A549 (cell line): Measurements from ENCODE around the gene ASCL2. TPM values are rescaled to one million over a fixed set of nuclear protein-coding genes. Genes with fewer than 3 reads are reported as not detected.

Source experiments
- ATAC-seq, 2 experiments: fragments of 200-7000 bp in 1 of 2; fragments of >200 bp in 1 of 2; cut with Nextera tagmentation in 1 of 2; cut with Tn5 transposase in 1 of 2; 3 replicates each; pipeline versions ENCODE4 v1.8.0 to v1.9.1; 2018 to 2020; ENCODE audit warnings: mild to moderate bottlenecking in 1 of 2, moderate library complexity in 1 of 2
- CTCF ChIA-PET: fragments of 300-600 bp; sonication (Branson Sonifier 250); formaldehyde crosslinking; extraction: SDS; loops from one replicate; lab custom pipeline; 2021; ENCODE audit warnings: antibody characterized with exemption, inconsistent platforms; lab: Yijun Ruan, JAX
- POLR2A ChIA-PET: fragments of 350-600 bp; formaldehyde crosslinking; extraction: SDS; loops from one replicate; lab custom pipeline; 2021; ENCODE audit warnings: antibody characterized with exemption, inconsistent platforms; lab: Yijun Ruan, JAX
- DNase-seq, 2 experiments: peaks; one replicate each; pipeline versions ENCODE4 v3.0.0 to v3.0.0-alpha.2; 2011 to 2016; ENCODE audit warnings: low read depth in 1 of 2, low spot score in 1 of 2
- FAIRE-seq: peaks from 2 replicates; lab custom pipeline; 2011; peaks lifted over from hg19 to GRCh38; lab: Jason Lieb, UNC
- H3K27ac ChIP-seq, 2 experiments: fragments of >200 bp; sonication (Bioruptor Twin); formaldehyde crosslinking; 3 replicates each; pipeline ENCODE4 v1.5.1; 2016 to 2017
- H3K4me1 ChIP-seq: fragments of >200 bp; sonication (Bioruptor Twin); formaldehyde crosslinking; 3 replicates; pipeline ENCODE4 v1.6.1; 2016
- H3K4me2 ChIP-seq: fragments of >200 bp; sonication (Bioruptor Twin); formaldehyde crosslinking; 3 replicates; pipeline ENCODE4 v1.6.1; 2016
- H3K4me3 ChIP-seq: fragments of >200 bp; sonication (Bioruptor Twin); formaldehyde crosslinking; 3 replicates; pipeline ENCODE4 v1.5.1; 2016
- H3K9me3 ChIP-seq: fragments of >200 bp; sonication (Bioruptor Twin); formaldehyde crosslinking; 3 replicates; pipeline ENCODE4 v1.6.1; 2016
- CBX8 ChIP-seq: fragments of 200-600 bp; sonication (generic); IDR thresholded peaks from 2 replicates; pipeline ENCODE4 v1.6.1; 2016
- CEBPB ChIP-seq, 2 experiments: fragments of >200 bp in 1 of 2; sonication (Bioruptor Twin) in 1 of 2; formaldehyde crosslinking in 1 of 2; IDR thresholded peaks; 2 replicates each; pipeline ENCODE4 v1.6.1; 2012 to 2016
- CHD2 ChIP-seq: fragments of 150-350 bp; IDR thresholded peaks from 2 replicates; pipeline ENCODE4 v1.6.1; 2014; ENCODE audit warnings: low read length; ENCODE audit not compliant: partially characterized antibody
- EHF ChIP-seq: fragments of 250-450 bp; sonication (Bioruptor Pico); IDR thresholded peaks from 2 replicates; pipeline ENCODE4 v1.5.0; 2020; ENCODE audit warnings: mild to moderate bottlenecking
- FOSL2 ChIP-seq, 2 experiments: fragments of 450-650 bp in 1 of 2; fragments of >200 bp in 1 of 2; sonication (Bioruptor Twin) in 1 of 2; formaldehyde crosslinking; IDR thresholded peaks; 2 replicates each; pipeline versions ENCODE4 v1.5.0 to v1.6.1; 2016 to 2020; ENCODE audit warnings: mild to moderate bottlenecking in 1 of 2, moderate library complexity in 1 of 2
- GATA3 ChIP-seq: IDR thresholded peaks from 2 replicates; pipeline ENCODE4 v1.6.1; 2012; ENCODE audit warnings: borderline replicate concordance
- HOXB13 ChIP-seq: fragments of 250-450 bp; sonication (Bioruptor Pico); IDR thresholded peaks from 2 replicates; pipeline ENCODE4 v1.5.0; 2020; ENCODE audit warnings: low read depth, mild to moderate bottlenecking, moderate library complexity
- JUN ChIP-seq, 2 experiments: fragments of >200 bp; sonication (Bioruptor Twin); formaldehyde crosslinking; IDR thresholded peaks; 2 replicates in 1 of 2; 3 replicates in 1 of 2; pipeline ENCODE4 v1.6.1; 2016 to 2017
- KDM5A ChIP-seq: fragments of 200-600 bp; sonication (generic); IDR thresholded peaks from 2 replicates; pipeline ENCODE4 v1.6.1; 2016; ENCODE audit warnings: antibody characterized with exemption, mild to moderate bottlenecking
- MYC ChIP-seq: IDR thresholded peaks from 2 replicates; pipeline ENCODE4 v1.6.1; 2012; ENCODE audit warnings: mild to moderate bottlenecking, inconsistent platforms, low read length, improper control_type of control experiment, borderline replicate concordance
- POLR2AphosphoS2 ChIP-seq: conservative IDR thresholded peaks from 2 replicates; pipeline ENCODE4 v1.6.1; 2012; ENCODE audit warnings: low read length, improper control_type of control experiment, inconsistent platforms
- RCOR1 ChIP-seq: fragments of 150-350 bp; IDR thresholded peaks from 2 replicates; pipeline ENCODE4 v1.6.1; 2014; ENCODE audit warnings: antibody characterized with exemption, low read length, low read depth
- SMC3 ChIP-seq: fragments of >200 bp; sonication (Bioruptor Twin); formaldehyde crosslinking; IDR thresholded peaks from 3 replicates; pipeline ENCODE4 v1.6.1; 2018; ENCODE audit warnings: inconsistent platforms
- WGBS: methylation state at CpG from one replicate; pipeline ENCODE4 v1.1.6; 2017; ENCODE audit errors: missing lambda C conversion rate; 5-methylcytosine and 5-hydroxymethylcytosine counted together
- polyA plus RNA-seq, 4 experiments: library from polyadenylated mRNA; depleted of rRNA in 3 of 4; stranded (reverse); fragments of >200 nt; fragmentation: RNase III in 1 of 4; extraction: RNeasy Plus Mini Kit Qiagen cat#74134 plus additional on column Dnase treatment in 1 of 4; gene quantifications; 2 replicates in 3 of 4; 3 replicates in 1 of 4; pipeline ENCODE4 v1.2.3, GENCODE V29; 2011 to 2017
- TF ChIP-seq, protein P1 (sequence below): fragments of 150-350 bp; IDR thresholded peaks from 2 replicates; pipeline ENCODE4 v1.6.1; 2014; ENCODE audit warnings: low read depth, mild to moderate bottlenecking, low read length
- TF ChIP-seq, protein P2 (sequence below): IDR thresholded peaks from 2 replicates; pipeline ENCODE4 v1.6.1; 2012
- TF ChIP-seq, protein P3 (sequence below): fragments of >200 bp; sonication (Bioruptor Twin); formaldehyde crosslinking; IDR thresholded peaks from 3 replicates; pipeline ENCODE4 v1.5.1; 2016
- TF ChIP-seq, protein P4 (sequence below): fragments of 250-450 bp; sonication (Bioruptor Pico); IDR thresholded peaks from 2 replicates; pipeline ENCODE4 v1.5.0; 2020; ENCODE audit warnings: low read depth, mild to moderate bottlenecking, moderate library complexity

Gene ASCL2
- polyA plus RNA-seq, 2 of the 4 experiments (the other 2 are of a cell fraction), result not detected

DNA sequence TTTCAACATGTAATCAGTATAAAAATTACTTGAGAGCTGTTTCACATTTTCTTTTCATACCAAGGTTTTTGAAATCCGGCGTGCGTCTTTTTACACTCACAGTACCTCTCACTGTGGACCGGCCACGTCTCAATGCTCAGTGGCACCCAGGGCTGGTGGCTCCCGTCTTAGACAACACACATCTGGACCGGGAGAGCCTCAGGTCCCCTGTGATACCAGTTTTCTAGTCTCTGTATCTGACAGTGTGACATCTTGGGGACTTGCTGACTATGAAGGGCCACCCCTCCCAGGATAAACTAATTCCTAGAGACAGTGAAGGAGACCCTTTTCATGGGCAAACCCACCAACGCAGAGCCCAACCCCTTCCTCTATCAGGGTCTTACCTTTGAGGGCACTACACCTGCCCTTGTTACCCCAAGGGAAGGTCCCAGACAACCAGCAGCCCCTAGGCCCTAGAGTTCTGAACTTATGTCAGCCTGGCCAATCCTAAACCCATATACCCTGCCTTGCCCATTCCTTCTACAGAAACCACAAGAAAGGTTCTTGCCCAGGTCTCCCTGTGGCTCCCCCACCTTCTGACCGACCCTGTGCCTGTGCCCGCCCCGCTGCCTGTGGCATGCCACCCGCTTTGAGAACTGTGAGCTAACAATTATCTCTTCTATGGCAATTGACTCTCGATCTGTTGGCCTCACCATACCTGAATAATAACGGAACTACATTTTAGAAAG, 6.1 kb upstream of the ASCL2 start (continued):
- TF ChIP-seq, protein P1, sequence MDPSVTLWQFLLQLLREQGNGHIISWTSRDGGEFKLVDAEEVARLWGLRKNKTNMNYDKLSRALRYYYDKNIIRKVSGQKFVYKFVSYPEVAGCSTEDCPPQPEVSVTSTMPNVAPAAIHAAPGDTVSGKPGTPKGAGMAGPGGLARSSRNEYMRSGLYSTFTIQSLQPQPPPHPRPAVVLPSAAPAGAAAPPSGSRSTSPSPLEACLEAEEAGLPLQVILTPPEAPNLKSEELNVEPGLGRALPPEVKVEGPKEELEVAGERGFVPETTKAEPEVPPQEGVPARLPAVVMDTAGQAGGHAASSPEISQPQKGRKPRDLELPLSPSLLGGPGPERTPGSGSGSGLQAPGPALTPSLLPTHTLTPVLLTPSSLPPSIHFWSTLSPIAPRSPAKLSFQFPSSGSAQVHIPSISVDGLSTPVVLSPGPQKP, result no peak
- TF ChIP-seq RCOR1, result no peak

DNA sequence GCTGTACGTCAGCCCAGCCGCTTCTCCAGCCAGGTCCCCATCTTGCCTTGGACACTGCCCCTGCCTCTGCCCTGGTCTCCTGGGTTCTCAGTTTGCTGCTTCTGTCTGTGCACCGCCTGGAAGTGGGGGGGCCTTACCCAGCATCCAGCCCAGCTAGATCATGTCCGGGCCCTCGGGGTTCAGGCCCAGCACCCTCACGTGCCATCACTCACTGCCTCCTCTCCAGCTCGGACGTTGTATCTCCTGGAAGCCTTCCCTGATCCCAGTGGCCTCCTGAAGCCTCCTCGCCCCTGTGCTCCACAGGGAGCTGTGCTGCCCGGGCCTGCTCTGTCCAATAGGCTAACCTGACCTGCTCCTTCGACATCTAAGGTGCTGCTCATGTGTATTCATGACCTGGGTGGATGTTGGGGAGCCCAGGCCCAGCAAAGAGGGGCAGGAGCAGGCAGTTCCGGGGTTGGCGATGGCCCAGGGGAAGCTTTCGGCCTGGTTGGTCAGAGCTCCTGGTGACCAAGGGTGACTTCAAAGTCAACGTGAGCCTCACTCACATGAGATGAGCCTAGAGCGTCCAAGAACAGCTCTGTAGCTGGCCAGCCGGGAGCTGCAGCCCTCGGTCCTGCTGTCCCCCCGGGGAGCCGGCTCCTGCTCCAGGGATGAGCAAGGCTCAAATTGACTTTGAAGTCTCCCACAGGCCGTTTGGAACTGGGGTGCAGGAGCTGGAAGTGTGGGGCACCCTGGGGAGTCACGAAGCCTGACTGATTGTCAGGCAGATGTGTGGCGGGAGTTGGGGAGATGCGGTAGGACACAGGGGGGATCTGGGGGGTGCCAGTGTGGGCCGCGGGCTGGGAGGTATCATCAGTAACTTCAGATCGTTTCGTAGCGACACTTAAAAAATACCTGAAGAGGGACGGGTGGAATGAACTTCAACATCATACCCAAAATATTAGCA, 5.2 kb upstream of the ASCL2 start:
- Histone ChIP-seq H3K4me2 (no peak overlapping the region), H3K9me3 (peaks cover 8% of the 10 kb centered on the region; the same call in 2 of the 3 replicates), H3K4me3 (no peak overlapping the region), H3K4me1 (no peaks in the 10 kb centered on the region), H3K27ac (no peak overlapping the region)
- DNase-seq (no peak), ATAC-seq (no peak), FAIRE-seq (no peak)
- ChIA-PET POLR2A (interaction anchor here (0.6 kb wide), 1 partner anchor 293 kb away, joined by 3 read pairs; no protein-coding TSS in a partner anchor), CTCF (interaction anchor here (1.5 to 1.8 kb wide), 5 partner anchors 13 to 144 kb away, joined by 5 to 9 read pairs (median 6); no protein-coding TSS in a partner anchor)
- TF ChIP-seq JUN (IDR thresholded peaks at IDR 0.05), result no peak
- TF ChIP-seq GATA3, result no peak
- TF ChIP-seq EHF (CRISPR knock-in tag), result no peak
- TF ChIP-seq POLR2AphosphoS2, result no peak
- no peak for TF ChIP-seq CBX8
- TF ChIP-seq, protein P2, sequence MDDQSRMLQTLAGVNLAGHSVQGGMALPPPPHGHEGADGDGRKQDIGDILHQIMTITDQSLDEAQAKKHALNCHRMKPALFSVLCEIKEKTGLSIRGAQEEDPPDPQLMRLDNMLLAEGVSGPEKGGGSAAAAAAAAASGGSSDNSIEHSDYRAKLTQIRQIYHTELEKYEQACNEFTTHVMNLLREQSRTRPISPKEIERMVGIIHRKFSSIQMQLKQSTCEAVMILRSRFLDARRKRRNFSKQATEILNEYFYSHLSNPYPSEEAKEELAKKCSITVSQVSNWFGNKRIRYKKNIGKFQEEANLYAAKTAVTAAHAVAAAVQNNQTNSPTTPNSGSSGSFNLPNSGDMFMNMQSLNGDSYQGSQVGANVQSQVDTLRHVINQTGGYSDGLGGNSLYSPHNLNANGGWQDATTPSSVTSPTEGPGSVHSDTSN, result no peak
- TF ChIP-seq CHD2, result no peak
- no peak for TF ChIP-seq SMC3
- no peak for TF ChIP-seq HOXB13 (CRISPR knock-in tag)
- no peak for TF ChIP-seq MYC
- TF ChIP-seq, protein P3, sequence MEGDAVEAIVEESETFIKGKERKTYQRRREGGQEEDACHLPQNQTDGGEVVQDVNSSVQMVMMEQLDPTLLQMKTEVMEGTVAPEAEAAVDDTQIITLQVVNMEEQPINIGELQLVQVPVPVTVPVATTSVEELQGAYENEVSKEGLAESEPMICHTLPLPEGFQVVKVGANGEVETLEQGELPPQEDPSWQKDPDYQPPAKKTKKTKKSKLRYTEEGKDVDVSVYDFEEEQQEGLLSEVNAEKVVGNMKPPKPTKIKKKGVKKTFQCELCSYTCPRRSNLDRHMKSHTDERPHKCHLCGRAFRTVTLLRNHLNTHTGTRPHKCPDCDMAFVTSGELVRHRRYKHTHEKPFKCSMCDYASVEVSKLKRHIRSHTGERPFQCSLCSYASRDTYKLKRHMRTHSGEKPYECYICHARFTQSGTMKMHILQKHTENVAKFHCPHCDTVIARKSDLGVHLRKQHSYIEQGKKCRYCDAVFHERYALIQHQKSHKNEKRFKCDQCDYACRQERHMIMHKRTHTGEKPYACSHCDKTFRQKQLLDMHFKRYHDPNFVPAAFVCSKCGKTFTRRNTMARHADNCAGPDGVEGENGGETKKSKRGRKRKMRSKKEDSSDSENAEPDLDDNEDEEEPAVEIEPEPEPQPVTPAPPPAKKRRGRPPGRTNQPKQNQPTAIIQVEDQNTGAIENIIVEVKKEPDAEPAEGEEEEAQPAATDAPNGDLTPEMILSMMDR, result no peak
- no peak for TF ChIP-seq RCOR1
- TF ChIP-seq, protein P4, sequence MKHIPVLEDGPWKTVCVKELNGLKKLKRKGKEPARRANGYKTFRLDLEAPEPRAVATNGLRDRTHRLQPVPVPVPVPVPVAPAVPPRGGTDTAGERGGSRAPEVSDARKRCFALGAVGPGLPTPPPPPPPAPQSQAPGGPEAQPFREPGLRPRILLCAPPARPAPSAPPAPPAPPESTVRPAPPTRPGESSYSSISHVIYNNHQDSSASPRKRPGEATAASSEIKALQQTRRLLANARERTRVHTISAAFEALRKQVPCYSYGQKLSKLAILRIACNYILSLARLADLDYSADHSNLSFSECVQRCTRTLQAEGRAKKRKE (CRISPR knock-in tag), result no peak
- TF ChIP-seq FOSL2 (IDR thresholded peaks at IDR 0.05), result no peak
- TF ChIP-seq FOSL2 (CRISPR knock-in tag; IDR thresholded peaks at IDR 0.05), result no peak
- TF ChIP-seq KDM5A, result no peak
- TF ChIP-seq CEBPB (IDR thresholded peaks at IDR 0.05), result no peak
- WGBS, result 65% methylated on average over 23 of the region's 30 CpGs
